Fibroblast of pulmonary artery (primary cell): ENCODE measurements around the gene PLA2G12B.
"Not testable (repeated sequence)": the region's sequence is repeated elsewhere in the genome, so short reads cannot be mapped to it uniquely, and the experiment has no call there.

Experiments
- DNase-seq: peaks from one replicate; pipeline ENCODE4 v3.0.0-alpha.2; 2010; ENCODE audit warnings: low read depth
- H3K4me3 ChIP-seq: replicated peaks from 2 replicates; pipeline ENCODE4 v1.5.1; 2011; ENCODE audit warnings: low read depth, mild to moderate bottlenecking, control low read depth, low read length, moderate library complexity
- CTCF ChIP-seq: IDR thresholded peaks from 2 replicates; pipeline ENCODE4 v1.5.1; 2011; ENCODE audit warnings: mild to moderate bottlenecking, control low read depth, low read length, inconsistent platforms; ENCODE audit errors: missing control alignments

Gene PLA2G12B

GRCh38 chr10:72904806-72905205 is 49.8 kb downstream of the PLA2G12B start:
- no peak for DNase-seq
- H3K4me3 ChIP-seq, result no peak overlapping the region
- TF ChIP-seq CTCF, result no peak

- not testable (repeated sequence) for DNase-seq
These were observed 50.6 kb downstream of the PLA2G12B start for GRCh38 chr10:72903941-72904446.

GRCh38 chr10:72899545-72899944 is 55.1 kb downstream of the PLA2G12B start:
- H3K4me3 ChIP-seq, result no peak overlapping the region
- no peak for DNase-seq
- TF ChIP-seq CTCF, result no peak

More at GRCh38 chr10:72903941-72904446, 50.6 kb downstream of the PLA2G12B start:
- H3K4me3 ChIP-seq, result not testable (repeated sequence)

- TF ChIP-seq CTCF, result no peak
- no peak for DNase-seq
- H3K4me3 ChIP-seq, result no peak overlapping the region
These were observed 56.0 kb downstream of the PLA2G12B start for GRCh38 chr10:72898616-72899015.

GRCh38 chr10:72895236-72895850 is 59.3 kb downstream of the PLA2G12B start:
- no peak overlapping the region for H3K4me3 ChIP-seq
- DNase-seq, result no peak
- TF ChIP-seq CTCF, result no peak

- H3K4me3 ChIP-seq, result no peak within 1 kb of the TSS
- no peak for TF ChIP-seq CTCF
- peak; percentile 78 for DNase-seq
These were observed 61.3 kb downstream of the PLA2G12B start, which contains the start of gene OIT3 for GRCh38 chr10:72893136-72893798. OIT3 (plus strand) TSS chr10:72893739; CDS start chr10:72893799, 60 bp downstream.

- DNase-seq, result no peak
- H3K4me3 ChIP-seq, result no peak overlapping the region
- no peak for TF ChIP-seq CTCF
These were observed 64.5 kb downstream of the PLA2G12B start for GRCh38 chr10:72890086-72890485.
